Measurements from ENCODE around the gene EEIG1. TPM values are rescaled to one million over a fixed set of nuclear protein-coding genes. Genes with fewer than 3 reads are reported as not detected.

EEIG1 gene
- total and polyA plus RNA-seq, 10 of the 15 experiments (the other 5 are each of a cell fraction or from before 2014, with no cell fraction given) = 1.2 to 75.9 (median 9.0) TPM

- in situ Hi-C loops (cut with MboI) (no loop called here), intact Hi-C loops (cut with micrococcal nuclease; ENCODE audit: unreplicated experiment) (no loop called here)
- ChIA-PET SMC1A (ENCODE audit: uncharacterized antibody, unreplicated experiment) (interaction anchor here (1.3 kb wide), 1 partner anchor 13 kb away, joined by 3 read pairs; no protein-coding TSS in a partner anchor), POLR2A (no interaction called here), RAD21 (ENCODE audit: unreplicated experiment) (no interaction called here), CTCF (no interaction called here)
- ATAC-seq = no peak
- no peak for FAIRE-seq
- Histone ChIP-seq H3K9me3 (replicated peaks; ENCODE audit: control insufficient read depth, insufficient read depth, low read length) (peaks cover 2% of the 10 kb centered on the region; the same call in 1 of the 3 replicates), H3K4me3 (no peak overlapping the region), H3K9ac (ENCODE audit: control insufficient read depth, insufficient read depth, low read length) (no peak overlapping the region), H4K20me1 (ENCODE audit: control insufficient read depth, insufficient read depth) (no peaks in the 10 kb centered on the region), H3K36me3 (ENCODE audit: control insufficient read depth in 2 of 2, insufficient read depth in 2 of 2, low read length in 1 of 2) (no peaks in the 10 kb centered on the region), H3K4me1 (ENCODE audit: control insufficient read depth, insufficient read depth, low read length) (peaks cover 17% of the 10 kb centered on the region), H3K4me2 (ENCODE audit: control insufficient read depth, insufficient read depth) (no peak overlapping the region), H3K27me3 (replicated peaks in 1 of 2; ENCODE audit: control insufficient read depth in 2 of 2, insufficient read depth in 2 of 2, low read length in 1 of 2) (no peaks in the 10 kb centered on the region), H2AFZ (ENCODE audit: control insufficient read depth, low read depth, low read length) (no peak overlapping the region), H3K27ac (ENCODE audit: control insufficient read depth, insufficient read depth) (no peak overlapping the region), H3K79me2 (ENCODE audit: control insufficient read depth, insufficient read depth, low read length) (no peaks in the 10 kb centered on the region)
- 83% methylated on average over 11 of the region's 11 CpGs for WGBS (ENCODE audit: insufficient coverage, insufficient replicate concordance, low lambda C conversion rate, missing lambda C conversion rate)
- no peak for DNase-seq (ENCODE audit: low read depth, low spot score)
- BruUV-seq (replicated peaks) = no TSS peak
- TF ChIP-seq E2F8 (IDR thresholded peaks at IDR 0.05; ENCODE audit: low read depth, partially characterized antibody) = no peak
- TF ChIP-seq NFIC (IDR thresholded peaks at IDR 0.05; ENCODE audit: low read depth, low read length) = no peak
- TF ChIP-seq SREBF1 (IDR thresholded peaks at IDR 0.05; ENCODE audit: low read length) = no peak
- TF ChIP-seq GABPA (IDR thresholded peaks at IDR 0.05; ENCODE audit: low read depth) = no peak
- no peak for TF ChIP-seq CEBPZ (IDR thresholded peaks at IDR 0.05; ENCODE audit: low read depth, low read length)
- TF ChIP-seq TARDBP (IDR thresholded peaks at IDR 0.05; ENCODE audit: borderline replicate concordance) = no peak
- TF ChIP-seq USF1 (IDR thresholded peaks at IDR 0.05; ENCODE audit: borderline replicate concordance, extremely low read length, insufficient read depth, low read depth, low read length) = no peak
- TF ChIP-seq SMC3 (IDR thresholded peaks at IDR 0.05; ENCODE audit: borderline replicate concordance, low read length) = no peak
- no peak for TF ChIP-seq SUPT20H (IDR thresholded peaks at IDR 0.05; ENCODE audit: borderline replicate concordance, control insufficient read depth, low read depth, low read length)
- TF ChIP-seq ZNF592 (IDR thresholded peaks at IDR 0.05) = no peak
- TF ChIP-seq HDAC2 (IDR thresholded peaks at IDR 0.05) = no peak
- TF ChIP-seq ZNF217 (IDR thresholded peaks at IDR 0.05) = no peak
- no peak for TF ChIP-seq POU2F2 (IDR thresholded peaks at IDR 0.05; ENCODE audit: borderline replicate concordance, low read depth, low read length)
These were observed 23.3 kb upstream of the EEIG1 start for GRCh38 chr9:128003966-128004604.
